Loucy (cell line): ENCODE data around the gene HOXC4.

ENCODE experiments used
- H2AFZ ChIP-seq: fragments of 200-600 bp; sonication (generic); 2 replicates; pipeline ENCODE4 v1.6.0; 2016; ENCODE audit warnings: antibody characterized with exemption, mild to moderate bottlenecking, low read length, moderate library complexity
- H3F3A ChIP-seq: fragments of 200-600 bp; 2 replicates; pipeline ENCODE4 v1.6.0; 2016; ENCODE audit warnings: antibody characterized with exemption, low read depth, mild to moderate bottlenecking
- H3K27me3 ChIP-seq: fragments of 200-600 bp; sonication (generic); 2 replicates; pipeline ENCODE4 v1.6.1; 2014; ENCODE audit warnings: low read length, mild to moderate bottlenecking; ENCODE audit not compliant: insufficient read depth, poor library complexity, severe bottlenecking
- H3K36me3 ChIP-seq: fragments of 200-600 bp; sonication (generic); 2 replicates; pipeline ENCODE4 v1.6.1; 2016; ENCODE audit warnings: low read length; ENCODE audit not compliant: insufficient read depth
- H3K4me1 ChIP-seq: fragments of 200-600 bp; sonication (generic); 2 replicates; pipeline ENCODE4 v1.5.1; 2014; ENCODE audit warnings: low read length, mild to moderate bottlenecking; ENCODE audit not compliant: insufficient read depth, poor library complexity, severe bottlenecking
- H3K4me2 ChIP-seq: fragments of 200-600 bp; sonication (generic); 2 replicates; pipeline ENCODE4 v1.6.0; 2014; ENCODE audit warnings: antibody characterized with exemption, low read length, low read depth, mild to moderate bottlenecking; ENCODE audit not compliant: poor library complexity, severe bottlenecking
- H3K4me3 ChIP-seq: fragments of 200-600 bp; sonication (generic); 2 replicates; pipeline ENCODE4 v1.5.1; 2014; ENCODE audit warnings: low read length, mild to moderate bottlenecking, mixed read lengths; ENCODE audit not compliant: poor library complexity, severe bottlenecking
- H3K79me2 ChIP-seq: fragments of 200-600 bp; sonication (generic); 2 replicates; pipeline ENCODE4 v1.6.1; 2014; ENCODE audit warnings: low read length; ENCODE audit not compliant: insufficient read depth
- H3K9ac ChIP-seq: fragments of 200-600 bp; sonication (generic); 2 replicates; pipeline ENCODE4 v1.6.0; 2014; ENCODE audit warnings: mild to moderate bottlenecking, low read depth, low read length, moderate library complexity; ENCODE audit not compliant: poor library complexity, severe bottlenecking
- H3K9me2 ChIP-seq: fragments of 200-600 bp; sonication (generic); replicated peaks from 2 replicates; pipeline ENCODE4 v1.6.1; 2016; ENCODE audit warnings: low read depth, low read length, mixed read lengths
- H3K9me3 ChIP-seq: fragments of 200-600 bp; sonication (generic); 2 replicates; pipeline ENCODE4 v1.6.1; 2014; ENCODE audit warnings: mild to moderate bottlenecking, antibody characterized with exemption, low read length, low read depth; ENCODE audit not compliant: insufficient read depth
- H4K20me1 ChIP-seq: fragments of 200-600 bp; sonication (generic); 2 replicates; pipeline ENCODE4 v1.6.0; 2014; ENCODE audit warnings: antibody characterized with exemption, low read length, mild to moderate bottlenecking; ENCODE audit not compliant: insufficient read depth, poor library complexity, severe bottlenecking
- EZH2phosphoT487 ChIP-seq: fragments of 200-600 bp; IDR thresholded peaks from 2 replicates; pipeline ENCODE4 v1.6.1; 2018; ENCODE audit warnings: antibody characterized with exemption, mild to moderate bottlenecking, moderate library complexity, borderline replicate concordance
- TF ChIP-seq, protein P1 (sequence below): fragments of 200-600 bp; sonication (generic); conservative IDR thresholded peaks from 2 replicates; pipeline ENCODE4 v1.5.1; 2014; ENCODE audit warnings: mild to moderate bottlenecking, antibody characterized with exemption, low read length

HOXC4 gene

DNA sequence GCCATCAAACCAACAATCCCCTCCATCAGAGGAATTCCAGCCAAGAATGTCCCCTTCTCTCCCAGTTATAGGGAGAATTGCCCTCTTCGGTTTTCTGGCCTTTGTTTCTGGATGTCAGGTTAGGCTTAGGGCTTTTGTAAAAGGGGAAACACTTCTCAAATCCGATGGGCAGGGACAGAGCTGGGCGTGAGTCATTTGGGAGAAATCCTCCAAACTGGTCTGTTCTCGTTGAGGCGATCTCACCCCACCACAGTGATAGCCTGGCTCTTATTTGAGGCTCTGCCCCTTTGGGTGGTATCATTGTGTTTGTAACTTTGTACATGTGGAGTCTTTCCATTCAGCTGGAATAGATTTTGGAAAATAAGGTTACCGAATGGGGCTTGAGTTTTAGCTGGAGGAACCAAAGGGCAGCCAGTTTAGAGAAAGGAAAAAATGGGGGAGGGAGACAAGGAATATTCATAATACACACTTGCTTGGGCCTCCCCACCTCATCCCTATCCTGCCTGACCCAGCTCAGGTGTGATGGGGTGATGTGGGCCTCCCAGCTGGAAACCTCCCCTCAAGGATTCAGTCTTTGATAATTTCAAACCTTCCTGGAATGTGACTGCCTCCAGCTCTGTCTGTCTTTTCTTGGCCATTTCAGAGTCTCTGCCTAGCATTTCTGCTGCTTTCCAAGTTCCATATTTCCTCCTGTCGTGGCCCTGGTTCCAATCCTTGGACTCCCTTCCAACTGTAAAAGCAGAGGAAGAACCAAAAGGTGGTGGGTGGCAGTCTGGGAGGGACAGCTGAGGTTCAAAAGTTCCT is 7.5 kb downstream of the HOXC4 start:
- Histone ChIP-seq H3K9me2 (no peaks in the 10 kb centered on the region), H3K79me2 (no peaks in the 10 kb centered on the region), H2AFZ (no peak overlapping the region), H4K20me1 (no peaks in the 10 kb centered on the region), H3K4me1 (no peaks in the 10 kb centered on the region), H3K9ac (no peak overlapping the region), H3K4me3 (no peak overlapping the region), H3K4me2 (no peak overlapping the region), H3F3A (no peaks in the 10 kb centered on the region), H3K36me3 (peaks cover 19% of the 10 kb centered on the region; the same call in 1 of the 2 replicates), H3K9me3 (no peaks in the 10 kb centered on the region), H3K27me3 (no peaks in the 10 kb centered on the region)
- TF ChIP-seq, protein P1, sequence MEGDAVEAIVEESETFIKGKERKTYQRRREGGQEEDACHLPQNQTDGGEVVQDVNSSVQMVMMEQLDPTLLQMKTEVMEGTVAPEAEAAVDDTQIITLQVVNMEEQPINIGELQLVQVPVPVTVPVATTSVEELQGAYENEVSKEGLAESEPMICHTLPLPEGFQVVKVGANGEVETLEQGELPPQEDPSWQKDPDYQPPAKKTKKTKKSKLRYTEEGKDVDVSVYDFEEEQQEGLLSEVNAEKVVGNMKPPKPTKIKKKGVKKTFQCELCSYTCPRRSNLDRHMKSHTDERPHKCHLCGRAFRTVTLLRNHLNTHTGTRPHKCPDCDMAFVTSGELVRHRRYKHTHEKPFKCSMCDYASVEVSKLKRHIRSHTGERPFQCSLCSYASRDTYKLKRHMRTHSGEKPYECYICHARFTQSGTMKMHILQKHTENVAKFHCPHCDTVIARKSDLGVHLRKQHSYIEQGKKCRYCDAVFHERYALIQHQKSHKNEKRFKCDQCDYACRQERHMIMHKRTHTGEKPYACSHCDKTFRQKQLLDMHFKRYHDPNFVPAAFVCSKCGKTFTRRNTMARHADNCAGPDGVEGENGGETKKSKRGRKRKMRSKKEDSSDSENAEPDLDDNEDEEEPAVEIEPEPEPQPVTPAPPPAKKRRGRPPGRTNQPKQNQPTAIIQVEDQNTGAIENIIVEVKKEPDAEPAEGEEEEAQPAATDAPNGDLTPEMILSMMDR, result no peak

DNA sequence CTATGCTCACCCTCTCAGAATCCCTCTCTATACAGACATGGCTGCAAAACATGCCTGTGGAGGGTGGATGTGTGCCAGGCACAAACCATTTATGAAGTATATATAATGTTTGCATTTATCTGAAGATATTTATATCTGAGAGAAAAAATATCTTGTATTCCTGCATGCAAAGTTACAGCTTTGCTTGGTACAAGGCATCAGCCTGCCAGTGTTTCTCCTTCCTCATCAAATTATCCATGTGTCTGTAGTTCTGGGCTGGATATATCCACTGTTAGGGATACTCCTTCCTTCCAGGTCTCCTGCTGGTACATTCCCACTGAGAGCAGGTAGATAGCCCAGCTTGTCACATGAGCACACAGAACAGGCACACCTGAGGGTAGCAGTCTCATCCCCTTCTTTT is 12.0 kb downstream of the HOXC4 start:
- no peak overlapping the region for H2AFZ ChIP-seq
- H3K79me2 ChIP-seq, result no peaks in the 10 kb centered on the region
- H3K4me2 ChIP-seq, result no peak overlapping the region
- no peaks in the 10 kb centered on the region for H4K20me1 ChIP-seq
- TF ChIP-seq, protein P1, result no peak
- no peak for TF ChIP-seq EZH2phosphoT487
- no peaks in the 10 kb centered on the region for H3K27me3 ChIP-seq
- H3K36me3 ChIP-seq, result no peaks in the 10 kb centered on the region
- no peaks in the 10 kb centered on the region for H3K9me2 ChIP-seq
- no peak overlapping the region for H3K4me3 ChIP-seq
- H3K4me1 ChIP-seq, result no peaks in the 10 kb centered on the region
- H3K9me3 ChIP-seq, result no peaks in the 10 kb centered on the region
- no peak overlapping the region for H3K9ac ChIP-seq
- H3F3A ChIP-seq, result no peaks in the 10 kb centered on the region

DNA sequence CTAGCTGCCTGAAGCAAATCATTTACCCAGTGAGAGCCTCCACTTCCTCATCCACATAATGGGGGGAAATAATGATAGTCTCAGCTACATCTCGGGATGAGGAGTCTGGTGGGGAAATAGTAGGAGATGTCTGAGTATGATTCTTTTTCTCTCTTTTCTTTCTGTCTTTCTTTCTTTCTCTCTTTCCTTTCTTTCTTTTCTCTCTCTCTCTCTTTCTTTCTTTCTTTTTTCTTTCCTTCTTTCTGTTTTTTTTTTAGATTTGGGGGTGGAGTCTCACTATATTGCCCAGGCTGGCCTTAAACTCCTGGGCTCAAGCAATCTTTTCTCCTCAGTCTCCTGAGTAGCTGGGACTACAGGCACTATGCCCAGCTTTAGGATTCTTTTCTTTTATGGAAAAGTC is 12.8 kb downstream of the HOXC4 start:
- Histone ChIP-seq H3K4me1 (no peaks in the 10 kb centered on the region), H3K9ac (no peak overlapping the region), H2AFZ (no peak overlapping the region), H3K27me3 (no peaks in the 10 kb centered on the region), H3K36me3 (no peaks in the 10 kb centered on the region), H3K4me2 (no peak overlapping the region), H3K79me2 (no peaks in the 10 kb centered on the region), H3F3A (no peaks in the 10 kb centered on the region), H3K9me3 (no peaks in the 10 kb centered on the region), H3K9me2 (no peaks in the 10 kb centered on the region), H3K4me3 (no peak overlapping the region), H4K20me1 (no peaks in the 10 kb centered on the region)
- TF ChIP-seq, protein P1, result no peak
- TF ChIP-seq EZH2phosphoT487, result no peak
